CD4-positive, CD25-positive, alpha-beta regulatory T cell (primary cell): ENCODE measurements around the gene TRDN. TPM values are rescaled to one million over a fixed set of nuclear protein-coding genes. Genes with fewer than 3 reads are reported as not detected.

Experiments
- ATAC-seq, 2 donors: fragments of 150-1000 bp; cut with Tn5 transposase; one replicate each; pipeline ENCODE4 v1.10.0; 2021; ENCODE audit warnings: low read depth in 2 of 2, moderate number of reproducible peaks in 2 of 2, moderate library complexity in 1 of 2
- DNase-seq, 3 donors: peaks; one replicate each; pipeline versions ENCODE4 v3.0.0 to v3.0.0-alpha.2; 2012 to 2022; ENCODE audit warnings: mixed read lengths in 1 of 3
- H3K27ac ChIP-seq: one replicate; pipeline ENCODE4 v1.7.0; 2013; ENCODE audit warnings: mild to moderate bottlenecking, low read length; ENCODE audit not compliant: insufficient read depth, poor library complexity, severe bottlenecking
- H3K27me3 ChIP-seq: one replicate; pipeline ENCODE4 v1.7.0; 2013; ENCODE audit warnings: low read length; ENCODE audit not compliant: control insufficient read depth, insufficient read depth
- H3K36me3 ChIP-seq: one replicate; pipeline ENCODE4 v1.7.0; 2013; ENCODE audit warnings: mild to moderate bottlenecking, low read length, moderate library complexity; ENCODE audit not compliant: control insufficient read depth, insufficient read depth
- H3K4me1 ChIP-seq: 2 replicates; pipeline ENCODE4 v1.7.0; 2013; ENCODE audit warnings: mild to moderate bottlenecking, low read length; ENCODE audit not compliant: insufficient read depth, control insufficient read depth, poor library complexity, severe bottlenecking
- H3K4me3 ChIP-seq: one replicate; pipeline ENCODE4 v1.7.0; 2013; ENCODE audit warnings: low read depth, mild to moderate bottlenecking, low read length, moderate library complexity
- H3K9me3 ChIP-seq, 2 experiments: 1 replicate in 1 of 2; 2 replicates in 1 of 2; pipeline ENCODE4 v1.7.0; 2013; ENCODE audit warnings: low read length in 2 of 2, mild to moderate bottlenecking in 1 of 2, moderate library complexity in 1 of 2; ENCODE audit not compliant: control insufficient read depth in 2 of 2
- H3K27ac Mint-ChIP-seq, 3 donors: one replicate each; pipeline ENCODE4 v1.8.0; 2020 to 2022; ENCODE audit warnings: mild to moderate bottlenecking in 3 of 3, mixed read lengths in 3 of 3, moderate library complexity in 2 of 3
- H3K27me3 Mint-ChIP-seq: one replicate; pipeline ENCODE4 v1.8.0; 2022; ENCODE audit warnings: mild to moderate bottlenecking, mixed read lengths
- H3K36me3 Mint-ChIP-seq: one replicate; pipeline ENCODE4 v1.8.0; 2020; ENCODE audit warnings: mixed read lengths
- H3K4me1 Mint-ChIP-seq, 4 donors: one replicate each; pipeline ENCODE4 v1.8.0; 2020 to 2022; ENCODE audit warnings: mixed read lengths in 4 of 4, mild to moderate bottlenecking in 1 of 4
- H3K4me3 Mint-ChIP-seq, 4 donors: one replicate each; pipeline ENCODE4 v1.8.0; 2020 to 2022; ENCODE audit warnings: mild to moderate bottlenecking in 4 of 4, mixed read lengths in 4 of 4, moderate library complexity in 3 of 4
- H3K9me3 Mint-ChIP-seq, 7 donors: one replicate each; pipeline ENCODE4 v1.8.0; 2020 to 2022; ENCODE audit warnings: mixed read lengths in 7 of 7, mild to moderate bottlenecking in 3 of 7, moderate library complexity in 2 of 7
- polyA plus RNA-seq, 4 donors: library from polyadenylated mRNA; unstranded; fragments of 300-500 nt; fragmentation: Illumina TruSeq; gene quantifications; one replicate each; pipeline ENCODE4 v1.2.3, GENCODE V29; 2021
- total RNA-seq: library from RNA; stranded (reverse); gene quantifications from one replicate; pipeline ENCODE4 v1.2.3, GENCODE V29; 2022

TRDN gene
- total and polyA plus RNA-seq, 5 donors from 2014 or later, result not detected

- Histone ChIP-seq H3K9me3 (no peaks in the 10 kb centered on the region), H3K4me3 (no peak overlapping the region), H3K27ac (no peak overlapping the region), H3K4me1 (no peaks in the 10 kb centered on the region), H3K36me3 (no peaks in the 10 kb centered on the region), H3K27me3 (no peaks in the 10 kb centered on the region)
- Mint-ChIP-seq H3K9me3 (peaks cover 0 to 5% (median 2%) of the 10 kb centered on the region in 7 donors), H3K36me3 (no peaks in the 10 kb centered on the region), H3K27ac (no peak overlapping the region), H3K4me3 (no peak overlapping the region), H3K4me1 (no peaks in the 10 kb centered on the region), H3K27me3 (no peaks in the 10 kb centered on the region)
- ATAC-seq (no peak), DNase-seq (no peak)
Measured at GRCh38 chr6:123211777-123212545, 424.8 kb downstream of the TRDN start.

GRCh38 chr6:123210645-123211044 lies 426.1 kb downstream of the TRDN start:
- Mint-ChIP-seq H3K36me3 (no peaks in the 10 kb centered on the region), H3K27ac (no peak overlapping the region), H3K4me1 (no peaks in the 10 kb centered on the region), H3K9me3 (peaks cover 0 to 4% (median 2%) of the 10 kb centered on the region in 7 donors), H3K27me3 (no peaks in the 10 kb centered on the region), H3K4me3 (no peak overlapping the region)
- no peaks in the 10 kb centered on the region for H3K27me3 ChIP-seq
- no peak overlapping the region for H3K27ac ChIP-seq
- peaks cover 0 to 2% of the 10 kb centered on the region in 2 experiments for H3K9me3 ChIP-seq
- H3K4me1 ChIP-seq, result no peaks in the 10 kb centered on the region
- no peaks in the 10 kb centered on the region for H3K36me3 ChIP-seq
- DNase-seq (no peak), ATAC-seq (no peak)
- H3K4me3 ChIP-seq, result no peak overlapping the region

DNA sequence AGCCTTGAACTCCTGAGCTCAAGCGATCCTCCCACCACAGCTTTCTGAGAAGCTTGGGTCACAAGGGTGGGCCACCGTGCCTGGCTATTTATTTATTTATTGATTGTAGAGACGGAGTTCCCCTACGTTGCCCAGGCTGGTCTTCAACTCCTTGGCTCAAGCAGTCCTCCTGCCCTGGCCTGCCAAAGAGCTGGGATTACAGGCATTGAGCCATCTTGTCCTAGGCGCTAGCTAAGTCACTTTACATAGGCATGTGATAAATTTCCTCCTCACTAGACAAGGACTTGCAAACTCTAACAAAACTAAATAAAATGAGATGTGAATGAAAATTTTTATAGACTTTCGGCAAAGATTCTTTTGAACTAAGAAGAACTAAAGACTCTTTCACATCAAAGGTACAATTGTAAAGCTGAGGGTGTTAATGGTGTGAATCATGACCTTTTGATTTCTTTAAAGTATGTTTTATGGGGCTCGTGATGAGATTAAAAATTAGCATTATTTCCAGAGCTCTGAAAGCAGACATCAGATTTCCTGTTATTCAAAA lies 428.7 kb downstream of the TRDN start:
- Mint-ChIP-seq H3K4me1 (no peaks in the 10 kb centered on the region), H3K36me3 (no peaks in the 10 kb centered on the region)

GRCh38 chr6:123203928-123204327 lies 432.8 kb downstream of the TRDN start:
- no peaks in the 10 kb centered on the region for H3K4me1 ChIP-seq
- no peak overlapping the region for H3K4me3 ChIP-seq
- no peak for DNase-seq
- Mint-ChIP-seq H3K27me3 (no peaks in the 10 kb centered on the region), H3K4me3 (no peak overlapping the region), H3K36me3 (no peaks in the 10 kb centered on the region), H3K4me1 (peaks cover 0 to 2% (median 0%) of the 10 kb centered on the region in 4 donors), H3K27ac (no peak overlapping the region), H3K9me3 (peaks cover 0 to 20% (median 5%) of the 10 kb centered on the region in 7 donors)
- no peaks in the 10 kb centered on the region for H3K36me3 ChIP-seq
- no peak for ATAC-seq
- no peak overlapping the region for H3K27ac ChIP-seq
- H3K9me3 ChIP-seq, result peaks cover 5 to 8% of the 10 kb centered on the region in 2 experiments
- no peaks in the 10 kb centered on the region for H3K27me3 ChIP-seq

More for the DNA sequence above, 428.7 kb downstream of the TRDN start:
- Mint-ChIP-seq H3K9me3 (peaks cover 0 to 5% (median 2%) of the 10 kb centered on the region in 7 donors), H3K4me3 (no peak overlapping the region), H3K27me3 (no peaks in the 10 kb centered on the region), H3K27ac (no peak overlapping the region)
- H3K9me3 ChIP-seq, result peaks cover 2 to 4% of the 10 kb centered on the region in 2 experiments
- no peak overlapping the region for H3K27ac ChIP-seq
- ATAC-seq (no peak), DNase-seq (no peak)
- no peak overlapping the region for H3K4me3 ChIP-seq
- H3K4me1 ChIP-seq, result no peaks in the 10 kb centered on the region
- H3K36me3 ChIP-seq, result no peaks in the 10 kb centered on the region
- no peaks in the 10 kb centered on the region for H3K27me3 ChIP-seq

GRCh38 chr6:123201869-123202372 lies 434.8 kb downstream of the TRDN start:
- Histone ChIP-seq H3K9me3 (peaks cover 5 to 8% of the 10 kb centered on the region in 2 experiments), H3K27me3 (no peaks in the 10 kb centered on the region), H3K4me3 (no peak overlapping the region), H3K4me1 (no peaks in the 10 kb centered on the region), H3K36me3 (no peaks in the 10 kb centered on the region), H3K27ac (no peak overlapping the region)
- no peaks in the 10 kb centered on the region for H3K27me3 Mint-ChIP-seq
- DNase-seq, result no peak
- H3K9me3 Mint-ChIP-seq, result peaks cover 0 to 22% (median 5%) of the 10 kb centered on the region in 7 donors
- no peak for ATAC-seq
- H3K36me3 Mint-ChIP-seq, result no peaks in the 10 kb centered on the region
- H3K27ac Mint-ChIP-seq, result no peak overlapping the region
- H3K4me1 Mint-ChIP-seq, result peaks cover 0 to 2% (median 0%) of the 10 kb centered on the region in 4 donors
- no peak overlapping the region for H3K4me3 Mint-ChIP-seq

DNA sequence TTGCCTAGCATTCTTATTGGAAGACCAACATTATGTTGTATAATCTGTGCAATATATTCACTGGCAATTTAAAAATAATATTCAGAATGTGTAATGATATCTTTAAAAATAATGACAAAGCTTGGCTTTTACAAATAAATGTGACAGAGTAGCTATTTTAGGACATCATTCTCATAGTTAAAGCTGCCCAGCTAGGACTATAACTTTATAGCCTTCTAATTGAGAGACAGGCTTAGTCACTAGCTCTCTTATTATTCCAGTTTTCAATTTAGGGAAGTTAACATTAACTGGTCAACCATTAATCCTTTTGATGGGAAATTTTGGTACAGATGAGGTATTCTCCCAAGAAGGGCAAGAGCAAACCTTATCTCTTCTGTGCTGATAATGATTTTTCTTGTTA lies 443.5 kb downstream of the TRDN start:
- DNase-seq (no peak), ATAC-seq (no peak)
- Mint-ChIP-seq H3K27ac (no peak overlapping the region), H3K4me1 (no peaks in the 10 kb centered on the region), H3K36me3 (no peaks in the 10 kb centered on the region), H3K9me3 (peaks cover under 1 to 16% (median 4%) of the 10 kb centered on the region in 7 donors), H3K27me3 (no peaks in the 10 kb centered on the region), H3K4me3 (no peak overlapping the region)
- Histone ChIP-seq H3K36me3 (no peaks in the 10 kb centered on the region), H3K27ac (no peak overlapping the region), H3K9me3 (no peaks in the 10 kb centered on the region), H3K4me3 (no peak overlapping the region), H3K27me3 (no peaks in the 10 kb centered on the region), H3K4me1 (no peaks in the 10 kb centered on the region)

DNA sequence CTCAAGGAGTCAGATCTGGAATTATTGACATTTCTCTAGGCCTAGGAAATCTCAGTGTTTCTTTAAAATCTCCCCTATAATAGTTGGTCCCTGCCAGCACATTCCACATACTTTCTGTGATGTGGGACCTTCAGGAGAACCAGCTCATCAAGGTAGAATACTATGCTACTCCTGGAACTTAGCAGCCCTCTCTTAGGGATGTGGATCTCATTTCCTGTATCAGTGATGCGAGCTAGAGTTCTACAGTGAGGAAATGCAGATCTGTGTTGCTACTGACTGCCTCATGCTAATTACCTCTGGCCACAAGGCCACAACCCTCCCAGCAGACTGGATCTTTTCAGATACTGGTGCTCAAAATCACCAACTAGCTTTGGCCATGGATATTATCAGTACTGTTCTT lies 446.9 kb downstream of the TRDN start:
- no peaks in the 10 kb centered on the region for H3K27me3 Mint-ChIP-seq
- peaks cover 2 to 24% (median 12%) of the 10 kb centered on the region in 7 donors for H3K9me3 Mint-ChIP-seq
- H3K4me1 Mint-ChIP-seq, result no peaks in the 10 kb centered on the region
- DNase-seq (no peak), ATAC-seq (no peak)
- H3K27me3 ChIP-seq, result no peaks in the 10 kb centered on the region
- no peak overlapping the region for H3K27ac Mint-ChIP-seq
- H3K36me3 ChIP-seq, result no peaks in the 10 kb centered on the region
- no peaks in the 10 kb centered on the region for H3K36me3 Mint-ChIP-seq
- H3K4me3 Mint-ChIP-seq, result no peak overlapping the region
- H3K9me3 ChIP-seq, result no peaks in the 10 kb centered on the region
- no peaks in the 10 kb centered on the region for H3K4me1 ChIP-seq
- no peak overlapping the region for H3K4me3 ChIP-seq
- H3K27ac ChIP-seq, result no peak overlapping the region
